Ovary (tissue), 3 donors: ENCODE measurements around the gene ADGRD1.

Source experiments
- CTCF ChIP-seq, 3 donors: fragments of 450-650 bp in 2 of 3; fragments of 200-600 bp in 1 of 3; IDR thresholded peaks; one replicate each; pipeline versions ENCODE4 v1.5.1 to v1.8.0; 2016 to 2022; ENCODE audit warnings: antibody characterized with exemption in 3 of 3, mild to moderate bottlenecking in 1 of 3
- EP300 ChIP-seq: sonication (generic); formaldehyde crosslinking; IDR thresholded peaks from one replicate; pipeline ENCODE4 v1.6.1; 2017; ENCODE audit warnings: antibody characterized with exemption
- donor health status: DM: no; HTN: no; CAD: no.

DNA sequence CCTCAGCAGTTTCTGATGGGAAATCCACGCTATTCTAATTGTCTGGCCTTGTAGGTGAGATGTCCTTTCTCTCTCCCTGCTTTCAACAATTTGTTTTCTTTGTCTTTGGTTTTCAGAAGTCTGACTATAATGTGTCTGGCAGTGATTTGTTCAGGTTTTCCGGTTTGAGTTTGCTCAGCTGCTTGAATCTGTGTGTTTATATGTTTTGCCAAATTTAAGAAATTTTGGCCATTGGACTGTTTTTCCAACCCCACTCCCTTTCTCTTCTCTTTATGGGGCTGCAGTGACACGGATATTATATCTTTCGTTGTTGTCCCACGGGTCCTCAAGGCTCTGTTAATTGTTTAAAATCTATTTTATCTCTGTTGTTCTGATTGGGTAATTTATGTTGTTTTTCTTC lies 105.0 kb downstream of the ADGRD1 start:
- TF ChIP-seq EP300 (no peak), CTCF (IDR thresholded peaks at IDR 0.05) (no peak)
